HG03064 (cell line): ENCODE data around the gene SWI5.

Source experiments
- ATAC-seq: cut with Tn5 transposase; IDR thresholded peaks from one replicate; pipeline ENCODE4 v1.9.1; 2021; ENCODE audit warnings: low read depth; ENCODE audit not compliant: unreplicated experiment

The SWI5 gene

DNA sequence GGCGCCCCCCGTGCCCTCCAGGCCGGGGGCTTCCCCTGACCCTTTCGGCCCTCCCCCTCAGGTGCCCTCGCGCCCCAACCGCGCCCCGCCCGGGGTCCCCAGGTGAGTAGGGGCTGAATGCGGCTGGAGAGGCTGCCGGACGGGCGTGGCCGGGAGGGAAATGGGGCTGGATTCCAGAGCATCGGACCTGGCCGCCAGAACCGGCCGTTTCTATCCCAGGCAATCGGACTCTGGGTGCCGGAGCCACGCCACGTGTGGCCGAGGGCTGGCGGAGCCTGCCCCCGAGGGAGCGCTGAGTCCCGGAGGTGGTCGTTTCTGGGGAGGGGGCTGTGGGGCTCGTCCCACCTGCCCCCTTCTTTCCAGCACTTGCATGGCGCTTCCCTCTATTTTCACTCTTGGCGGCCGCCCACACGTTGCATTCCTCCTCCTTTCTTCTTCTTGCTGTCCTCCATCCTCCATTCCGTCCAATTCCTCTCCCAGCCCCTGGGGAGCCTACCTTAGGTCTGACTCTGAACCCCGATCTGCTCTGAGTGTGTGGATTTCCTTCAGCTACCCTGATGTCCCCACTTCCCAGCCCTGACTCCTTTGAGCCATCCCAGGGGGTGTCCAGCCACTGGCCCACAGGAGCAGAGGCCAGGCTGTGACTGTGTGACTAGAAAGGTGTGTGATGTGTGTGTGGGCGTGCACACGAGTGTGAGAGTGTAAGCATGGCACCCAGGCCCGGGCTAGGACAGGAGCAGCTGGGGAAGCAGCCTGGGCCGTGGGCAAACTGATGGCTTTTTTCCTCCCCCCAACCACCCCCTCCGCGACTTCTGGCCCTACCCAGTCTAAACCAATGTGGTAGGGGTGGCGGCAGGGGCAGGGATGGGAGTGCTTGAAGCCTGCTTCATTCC is 25.0 kb upstream of the SWI5 start:
- ATAC-seq: peak; percentile 11

DNA sequence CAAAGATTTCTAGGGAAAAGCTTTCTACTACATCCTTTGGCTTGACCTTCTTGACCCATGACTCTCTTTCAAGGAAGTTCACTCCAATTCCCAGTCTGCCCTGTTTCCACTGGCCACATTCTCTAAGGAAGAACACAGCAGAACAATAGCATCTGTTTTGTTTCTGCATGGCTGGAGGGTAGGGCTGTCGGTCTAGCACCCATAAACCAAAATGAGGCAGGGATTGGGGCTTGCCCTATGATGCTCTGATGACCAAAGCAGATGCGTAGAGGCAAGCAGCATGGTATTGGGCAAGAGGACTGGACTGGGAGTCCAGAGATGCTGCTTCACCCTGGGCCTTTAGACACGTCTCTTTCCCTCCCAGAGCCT is 24.4 kb upstream of the SWI5 start:
- no peak for ATAC-seq

DNA sequence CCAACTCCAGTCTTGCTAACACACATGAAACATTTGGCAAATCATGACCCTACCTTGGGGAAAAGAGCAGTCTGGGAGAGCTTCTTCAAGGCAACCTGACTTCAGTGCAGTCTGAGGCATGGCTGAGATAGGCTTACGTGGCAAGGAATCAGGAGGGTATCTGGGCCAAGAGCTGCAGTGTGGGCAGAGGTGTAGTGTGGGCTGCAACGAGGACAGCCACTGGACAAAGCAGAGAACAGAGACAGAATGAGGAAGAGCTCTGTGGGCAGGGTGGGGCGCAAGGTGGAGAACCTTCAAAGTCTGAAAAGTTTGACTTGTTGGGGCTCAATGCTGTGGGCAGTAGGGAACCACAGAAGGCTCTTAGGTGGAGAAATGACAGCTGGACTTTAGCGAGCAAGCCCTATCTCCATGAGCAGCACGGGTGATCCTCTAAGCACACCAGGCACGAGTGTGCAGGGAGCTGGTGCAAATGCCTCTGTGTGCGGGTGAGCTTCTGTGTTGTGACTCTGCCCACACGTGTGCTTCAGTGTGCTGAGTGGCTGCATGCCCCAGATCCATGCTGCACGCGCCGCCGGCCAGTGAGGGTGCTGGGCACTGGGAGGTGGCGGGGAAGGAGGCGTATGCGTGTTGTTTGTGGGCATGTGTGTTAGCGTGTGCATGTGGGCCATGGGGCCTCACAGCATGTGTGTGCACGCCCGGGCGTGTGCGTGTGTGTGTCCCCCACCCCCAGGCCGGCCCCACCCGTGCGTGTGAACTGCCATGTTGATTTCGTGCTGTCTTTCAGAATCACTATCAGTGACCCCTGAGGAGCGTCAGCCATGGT is 23.5 kb upstream of the SWI5 start:
- ATAC-seq: no peak

DNA sequence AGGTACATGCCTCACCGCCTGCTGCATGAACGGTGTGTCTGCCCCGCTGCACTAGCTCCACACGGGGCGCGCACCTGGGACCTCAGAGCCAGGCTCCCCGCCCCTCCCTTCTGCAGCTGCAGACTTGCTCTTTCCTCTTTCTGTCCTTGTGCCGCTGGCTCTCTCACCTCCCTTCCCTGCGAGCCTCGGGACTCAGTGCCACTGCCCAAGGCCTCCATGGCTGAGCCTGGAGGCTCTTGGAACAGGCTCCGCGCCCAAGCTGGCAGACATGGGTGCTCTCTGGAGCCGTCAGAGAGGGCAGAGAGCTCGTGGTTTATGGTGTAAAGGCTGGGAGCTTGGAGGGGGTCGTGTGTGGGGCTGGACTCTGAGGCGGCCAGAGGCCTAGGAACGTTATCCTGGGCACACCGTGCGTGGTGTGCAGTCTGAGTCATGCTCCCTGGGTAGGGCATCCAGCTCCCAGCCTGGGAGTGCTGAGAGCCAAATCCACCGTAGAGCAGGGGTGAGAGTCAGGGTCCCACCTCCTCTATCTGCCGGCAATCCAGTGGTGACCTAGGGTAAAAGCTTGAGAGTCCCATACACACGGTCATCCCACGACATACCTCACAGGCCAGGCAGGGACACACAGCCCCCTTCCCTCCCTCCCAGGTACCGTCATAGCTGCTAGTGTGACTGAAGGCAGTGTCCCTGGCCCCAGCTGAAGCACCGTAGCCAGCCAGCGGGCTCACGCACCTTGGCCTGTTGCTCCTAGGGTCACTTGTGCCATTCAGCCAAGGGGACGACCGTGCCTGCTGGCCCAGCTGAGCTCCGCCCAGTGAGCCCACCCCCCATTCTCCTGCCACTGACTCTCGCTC is 22.7 kb upstream of the SWI5 start:
- ATAC-seq: no peak

DNA sequence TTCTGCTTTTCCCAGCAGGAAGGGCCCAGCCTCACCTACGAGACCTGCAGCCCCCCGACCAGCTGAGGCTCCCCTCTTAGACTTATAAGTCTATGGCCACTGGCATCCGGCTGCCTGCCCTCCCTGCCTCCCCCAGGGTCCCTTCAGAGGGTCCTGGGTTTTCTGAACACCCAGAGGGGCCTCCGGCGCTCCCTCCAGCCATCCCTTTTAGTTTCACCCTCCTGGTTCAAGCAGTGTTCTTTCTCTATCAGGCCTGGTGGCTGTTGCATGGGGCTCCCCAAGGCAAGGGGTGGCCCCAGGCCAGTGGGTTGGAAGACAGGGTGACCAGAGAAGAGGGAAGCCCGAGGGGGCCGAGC is 22.1 kb upstream of the SWI5 start:
- no peak for ATAC-seq

DNA sequence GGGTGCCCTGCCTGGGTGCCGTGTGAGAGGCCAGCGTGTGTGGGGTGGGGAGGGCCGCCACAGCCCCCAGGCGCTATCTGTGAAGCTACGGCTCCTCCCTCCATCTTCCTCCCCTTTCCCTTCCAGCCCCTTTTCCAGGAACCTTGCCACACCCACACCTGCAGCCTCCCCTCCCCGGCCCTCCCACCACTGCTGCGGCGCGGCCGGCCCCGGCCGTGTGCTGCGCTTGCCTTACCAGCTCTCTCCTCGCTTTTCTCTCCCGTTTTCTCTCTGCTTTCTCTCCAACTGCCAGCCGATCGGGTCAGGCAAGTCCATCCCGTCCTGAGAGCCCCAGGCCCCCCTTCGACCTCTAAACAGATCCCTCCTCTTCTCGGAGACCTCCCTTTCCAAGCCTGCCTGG is 21.7 kb upstream of the SWI5 start:
- ATAC-seq: no peak

DNA sequence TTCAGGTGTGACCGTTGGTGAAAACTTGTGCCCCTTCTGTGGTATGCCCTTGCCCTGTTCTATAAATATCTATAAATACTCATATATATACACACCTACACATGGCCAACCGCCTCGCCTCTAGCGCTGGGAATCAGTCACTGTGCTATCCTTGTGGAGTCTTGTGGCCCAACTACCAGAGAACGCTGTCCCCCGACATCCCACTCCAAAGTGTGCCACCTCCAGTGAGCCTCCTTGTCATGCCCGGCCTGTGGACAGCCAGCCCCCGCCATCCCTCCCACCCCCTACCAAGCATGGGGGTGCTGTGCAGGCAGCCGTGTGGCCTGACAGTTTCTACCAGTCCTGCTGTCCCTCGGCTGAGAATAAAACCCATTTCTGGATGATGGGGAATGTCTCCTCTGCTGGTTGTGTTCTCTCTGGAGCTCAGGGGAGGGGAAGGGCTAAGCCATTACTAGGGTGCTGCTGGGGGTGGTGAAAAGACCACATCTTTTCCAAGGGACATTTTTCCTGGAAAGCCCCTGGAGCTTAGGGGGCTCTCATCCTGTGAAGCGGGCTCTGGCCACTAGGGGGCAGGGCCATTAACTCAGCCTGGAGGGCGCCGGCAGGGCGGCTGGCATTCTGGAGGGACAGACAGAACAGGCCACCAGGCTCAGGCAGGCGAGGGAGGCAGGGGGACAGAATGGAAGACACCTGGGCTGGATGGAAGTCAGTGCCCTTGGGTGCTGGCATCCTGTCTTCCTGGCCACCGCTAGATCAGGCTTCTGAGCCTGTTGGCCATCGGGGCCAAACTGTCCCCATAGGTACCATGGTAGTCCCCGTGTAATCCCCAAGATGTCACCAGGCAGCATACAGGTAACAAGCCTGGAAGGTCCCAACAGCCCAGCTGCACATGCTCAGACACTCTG is 21.0 kb upstream of the SWI5 start:
- no peak for ATAC-seq

DNA sequence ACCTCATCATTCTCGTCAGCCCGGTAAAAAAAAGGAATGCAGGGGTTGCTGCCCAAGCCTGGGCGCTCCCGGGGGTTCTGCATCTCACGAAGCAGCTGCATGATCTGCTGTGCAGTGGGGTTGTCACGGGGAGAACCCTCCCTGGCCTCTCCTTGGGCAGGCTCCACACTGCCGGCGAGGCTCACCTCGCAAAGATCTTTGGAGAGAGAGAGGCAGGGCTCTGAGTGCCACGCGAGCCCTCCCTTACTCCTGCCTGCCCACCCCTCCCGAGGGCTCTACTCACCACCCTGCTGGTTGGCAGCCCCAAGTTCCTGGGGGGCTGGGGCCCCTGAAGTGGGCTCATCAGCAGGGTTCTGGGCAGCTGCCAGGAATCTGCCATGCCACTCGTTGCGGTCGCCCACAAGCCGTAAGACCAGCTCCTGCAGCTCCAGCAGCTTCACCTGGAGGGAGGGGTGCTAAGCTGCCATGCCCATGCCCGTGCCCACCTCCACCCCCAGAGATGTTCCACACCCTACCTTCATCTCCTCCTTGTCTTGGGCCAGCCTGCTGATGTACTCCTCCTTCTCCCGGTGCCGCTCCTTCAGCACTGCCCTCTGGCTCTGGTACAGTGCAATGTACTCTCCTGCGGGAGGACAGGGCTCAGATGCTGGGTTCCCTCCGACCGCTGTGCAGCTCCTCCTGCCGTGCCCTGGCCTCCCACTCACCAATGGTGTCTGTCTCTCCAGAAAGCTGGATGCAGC is 18.8 kb upstream of the SWI5 start:
- no peak for ATAC-seq

DNA sequence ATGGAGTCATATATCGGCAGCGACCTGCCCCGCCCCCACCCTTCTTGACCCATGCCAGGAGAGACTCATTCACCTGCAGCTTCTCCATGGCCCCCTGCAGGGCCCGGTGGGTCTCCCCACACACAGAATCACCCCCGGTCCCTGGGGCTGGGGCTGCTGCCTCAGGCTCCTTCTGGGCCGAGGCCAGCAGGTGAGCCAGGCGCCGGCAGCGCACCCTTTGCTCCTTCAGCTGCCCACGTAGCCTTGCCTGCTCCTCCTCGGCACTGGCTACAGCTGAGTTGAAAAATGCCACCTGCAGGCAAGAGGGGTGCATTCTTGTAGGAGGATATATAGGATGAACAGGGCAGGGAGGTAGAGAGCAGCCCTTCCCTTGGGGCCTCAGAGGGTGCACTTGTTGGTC is 18.2 kb upstream of the SWI5 start:
- ATAC-seq: no peak

DNA sequence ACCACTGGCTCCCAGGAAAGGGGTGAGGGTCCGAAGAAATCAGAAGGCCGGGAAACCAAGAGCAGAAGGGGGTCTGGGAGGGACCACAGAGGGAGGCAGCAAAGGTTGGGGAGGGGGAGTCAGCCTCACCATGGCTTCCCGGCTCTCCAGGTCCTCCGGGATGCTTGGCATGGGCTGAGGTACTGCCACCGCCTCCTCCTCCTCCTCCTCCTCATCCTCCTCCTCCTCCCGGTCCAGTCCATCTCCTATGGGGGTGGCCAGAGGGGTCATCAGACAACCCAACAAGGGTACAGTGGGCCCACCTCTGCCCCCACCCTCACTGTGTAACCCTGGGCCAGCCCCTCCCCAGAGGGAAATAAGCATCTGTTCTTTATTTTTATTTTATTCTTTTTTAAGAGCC is 17.8 kb upstream of the SWI5 start:
- ATAC-seq: no peak

DNA sequence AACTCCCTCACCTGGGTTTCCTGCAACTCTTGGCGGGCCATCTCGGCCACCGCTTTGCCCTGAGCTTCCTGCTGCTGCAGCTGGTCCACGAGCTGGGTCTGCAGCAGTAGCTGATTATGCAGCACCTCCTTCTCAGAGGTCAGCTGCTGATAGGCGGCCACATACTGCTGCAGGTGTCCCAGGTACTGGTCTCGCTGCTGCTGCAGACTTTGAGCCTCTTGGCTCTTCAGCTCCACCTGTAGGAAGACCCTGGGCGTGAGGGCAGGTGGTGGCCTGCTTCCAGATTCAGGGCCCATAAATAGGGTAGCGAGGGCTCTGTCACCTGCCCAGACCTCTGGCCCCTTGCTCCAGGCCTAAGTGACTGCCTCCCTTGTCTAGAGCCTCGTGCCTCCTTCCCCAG is 16.9 kb upstream of the SWI5 start:
- ATAC-seq: no peak

DNA sequence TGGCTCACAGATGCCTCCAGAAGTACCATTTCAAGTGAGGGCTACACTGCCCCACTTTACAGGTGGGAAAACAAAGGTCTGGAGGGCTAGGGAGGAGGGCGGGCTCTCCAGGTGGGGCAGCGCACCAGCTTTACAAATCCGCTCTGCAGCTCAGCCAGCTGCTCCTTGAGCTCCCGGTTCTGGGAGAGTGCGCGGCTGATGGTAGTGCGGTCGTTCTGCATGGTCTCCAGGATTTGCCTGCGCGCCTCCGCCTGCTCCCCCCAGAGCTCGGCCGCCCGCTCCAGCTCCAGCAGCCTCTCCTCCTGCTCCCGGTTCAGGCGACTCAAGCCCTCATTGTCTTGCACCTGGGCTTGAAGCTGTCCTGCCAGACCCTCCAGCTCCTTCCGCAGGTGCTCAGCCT is 15.7 kb upstream of the SWI5 start:
- ATAC-seq: no peak

DNA sequence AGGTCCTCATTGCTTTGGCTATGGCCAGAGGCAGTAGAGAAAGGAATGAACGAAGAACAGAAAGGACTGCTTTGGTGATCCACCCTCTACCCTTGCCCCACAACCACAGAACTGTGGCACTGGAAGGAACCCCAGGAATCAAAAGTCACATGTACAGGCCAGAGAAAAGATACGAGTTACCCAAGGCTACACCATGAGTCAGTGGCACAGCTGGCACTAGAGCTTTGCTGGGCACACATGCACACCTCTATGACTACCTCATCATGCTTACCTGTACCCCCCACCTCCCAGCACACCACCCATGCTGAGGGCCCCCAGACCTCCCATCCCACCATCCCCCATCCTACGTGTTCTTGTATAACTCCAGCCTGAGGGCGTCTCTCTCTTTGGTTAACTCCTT is 13.4 kb upstream of the SWI5 start:
- ATAC-seq: no peak

DNA sequence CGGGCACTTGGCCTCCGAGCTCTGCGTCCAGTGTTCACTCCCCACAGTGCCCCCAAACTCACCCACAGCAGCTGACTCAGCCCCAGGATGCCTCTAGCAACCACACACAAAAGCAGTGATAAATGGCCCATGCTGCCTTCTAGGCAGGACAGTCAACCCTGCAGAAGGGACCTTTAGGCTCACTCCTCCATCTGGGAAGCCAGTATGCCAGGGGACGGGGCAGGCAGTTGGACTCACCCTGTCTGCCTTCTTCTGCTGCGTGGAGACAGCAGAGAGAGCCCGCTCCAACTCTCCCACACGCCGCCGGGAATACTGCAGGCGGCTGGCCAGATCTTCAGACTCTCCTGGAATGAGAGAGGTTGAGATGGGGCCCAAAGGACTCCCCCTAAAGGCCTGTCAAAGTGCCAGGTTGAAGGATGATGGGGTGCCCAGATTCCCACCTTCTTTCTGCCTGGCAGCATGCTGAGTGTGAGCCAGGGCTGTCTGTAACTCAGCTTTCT is 10.7 kb upstream of the SWI5 start:
- no peak for ATAC-seq

DNA sequence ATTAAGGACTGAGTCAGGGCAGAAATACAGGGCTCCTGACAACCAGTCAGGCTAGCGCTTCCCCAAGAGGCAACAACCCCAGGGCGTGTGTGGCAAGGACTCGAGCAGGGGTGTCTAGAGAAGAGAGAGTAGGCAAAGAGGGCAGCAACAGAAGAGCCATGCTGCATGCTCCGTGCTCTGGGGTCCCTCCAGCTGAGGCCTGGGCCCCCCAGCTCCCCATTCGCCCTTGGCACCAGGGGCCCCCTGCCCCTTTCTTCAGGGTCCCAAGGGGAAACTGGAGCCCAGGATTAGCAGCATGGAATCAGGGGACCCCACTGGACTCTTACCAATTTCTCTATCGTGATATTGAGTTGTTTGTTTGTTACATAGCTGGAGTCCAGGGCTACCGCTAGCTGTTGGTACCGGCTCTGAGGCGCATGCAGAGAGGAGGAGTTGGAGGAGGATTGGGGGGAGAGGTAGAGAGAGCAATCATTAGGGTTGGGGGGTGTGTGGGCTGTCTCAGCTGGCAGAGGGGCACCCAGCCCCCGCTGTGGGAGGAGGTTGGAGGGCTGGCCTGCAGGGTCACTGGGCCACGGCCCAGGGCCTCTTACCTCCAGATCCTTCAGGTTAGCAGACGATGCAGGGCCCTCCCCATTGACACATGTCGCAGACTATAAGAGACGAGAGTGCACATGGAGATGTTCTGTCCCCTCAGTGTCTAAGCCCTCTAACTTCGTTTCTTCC is 9.0 kb upstream of the SWI5 start:
- no peak for ATAC-seq

DNA sequence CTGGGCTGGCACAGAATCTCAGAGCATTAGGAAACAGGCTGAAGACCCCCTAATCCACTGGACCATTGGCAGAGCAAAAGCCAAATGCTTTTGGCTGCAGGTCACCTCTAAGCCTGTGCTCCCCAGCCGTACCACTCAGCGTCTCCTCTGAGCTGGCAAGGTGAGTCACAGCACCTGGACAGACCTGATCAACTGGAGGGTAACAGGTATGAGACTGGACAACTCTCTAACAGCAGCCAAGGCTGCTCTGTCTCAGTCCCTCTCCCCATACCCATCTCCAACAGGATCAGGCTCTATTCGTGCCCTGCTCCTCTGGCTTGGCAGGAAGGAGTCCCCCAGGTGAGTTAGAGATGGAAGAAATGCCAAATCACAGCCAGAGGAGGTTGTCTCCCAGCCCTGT is 5.0 kb upstream of the SWI5 start:
- no peak for ATAC-seq

DNA sequence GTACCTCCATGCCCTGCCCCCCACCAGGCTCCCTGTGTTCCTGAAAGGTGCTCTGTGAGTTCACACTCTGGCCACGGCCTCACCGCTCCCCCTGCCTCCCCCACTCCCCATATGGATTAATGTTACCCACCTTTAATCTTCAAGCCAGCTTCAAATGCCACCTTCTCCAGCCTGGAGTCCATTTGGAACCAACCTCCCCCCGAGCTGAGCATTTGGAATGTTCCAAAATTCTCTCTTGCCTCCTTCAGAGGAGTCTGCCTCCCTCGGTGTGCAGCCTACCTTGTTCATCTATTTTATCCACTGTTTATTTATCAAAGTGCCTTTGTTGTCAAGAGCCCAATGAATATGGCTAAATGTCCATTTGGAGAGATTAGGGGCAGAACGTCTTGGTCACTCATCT is 4.6 kb upstream of the SWI5 start:
- ATAC-seq: no peak

DNA sequence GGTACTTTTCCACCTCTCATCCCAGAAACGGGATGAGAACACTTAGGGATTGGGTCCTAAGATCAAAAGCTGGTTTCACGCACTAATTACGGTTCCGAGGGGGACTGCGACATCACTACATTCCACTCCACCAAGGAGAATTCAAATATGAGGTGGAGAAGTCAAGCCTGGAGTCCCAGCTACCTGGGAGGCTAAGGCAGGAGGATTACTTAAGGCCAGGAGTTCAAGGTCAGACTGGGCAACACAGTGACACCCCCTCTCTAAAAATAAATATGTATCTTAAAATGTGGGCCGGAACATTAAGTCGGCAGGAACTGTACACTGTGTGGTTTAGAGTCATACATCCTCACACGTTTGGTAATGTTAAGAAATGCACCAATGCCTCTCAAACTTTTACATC is 1.8 kb upstream of the SWI5 start:
- no peak for ATAC-seq
